ENCODE results near the gene FBXO9. TPM values are rescaled to one million over a fixed set of nuclear protein-coding genes. Genes with fewer than 3 reads are reported as not detected.

FBXO9 gene
- total RNA-seq, 3 donors from 2014 or later: 58.9 to 88.5 (median 68.5) TPM

GRCh38 chr6:53041356-53041755, 23.8 kb upstream of the FBXO9 start:
- TF ChIP-seq POLR2A (IDR thresholded peaks at IDR 0.05) (no peak), CTCF (IDR thresholded peaks at IDR 0.05) (no peak), POLR2AphosphoS5 (IDR thresholded peaks at IDR 0.05) (no peak)
- H3K9me3 ChIP-seq: no peaks in the 10 kb centered on the region
- no peaks in the 10 kb centered on the region for H3K4me1 ChIP-seq
- no peak overlapping the region for H3K27ac ChIP-seq
- no peak overlapping the region for H3K4me3 ChIP-seq
- intact Hi-C loops (cut with DNase I; ENCODE audit: low total_unique reads): no loop called here
- no peaks in the 10 kb centered on the region for H3K27me3 ChIP-seq
- DNase-seq (ENCODE audit: low spot score in 2 of 2): no peak
- peaks cover 20% of the 10 kb centered on the region for H3K36me3 ChIP-seq

- no peak for TF ChIP-seq CTCF (IDR thresholded peaks at IDR 0.05)
- no peak for TF ChIP-seq POLR2A (IDR thresholded peaks at IDR 0.05)
- TF ChIP-seq POLR2AphosphoS5 (IDR thresholded peaks at IDR 0.05): no peak
- no peaks in the 10 kb centered on the region for H3K27me3 ChIP-seq
- DNase-seq (ENCODE audit: low spot score in 2 of 2): no peak
- peaks cover 20% of the 10 kb centered on the region for H3K36me3 ChIP-seq
- H3K27ac ChIP-seq: no peak overlapping the region
- H3K4me1 ChIP-seq: no peaks in the 10 kb centered on the region
- H3K9me3 ChIP-seq: no peaks in the 10 kb centered on the region
- H3K4me3 ChIP-seq: no peak overlapping the region
- intact Hi-C loops (cut with DNase I; ENCODE audit: low total_unique reads): no loop called here
These were observed 23.1 kb upstream of the FBXO9 start for GRCh38 chr6:53042112-53042511.

GRCh38 chr6:53043581-53043980, 21.6 kb upstream of the FBXO9 start:
- H3K27ac ChIP-seq: no peak overlapping the region
- peaks cover 14% of the 10 kb centered on the region for H3K36me3 ChIP-seq
- H3K4me1 ChIP-seq: no peaks in the 10 kb centered on the region
- DNase-seq (ENCODE audit: low spot score in 2 of 2): no peak
- TF ChIP-seq POLR2AphosphoS5 (IDR thresholded peaks at IDR 0.05) (no peak), POLR2A (IDR thresholded peaks at IDR 0.05) (no peak), CTCF (IDR thresholded peaks at IDR 0.05) (no peak)
- intact Hi-C loops (cut with DNase I; ENCODE audit: low total_unique reads): no loop called here
- no peak overlapping the region for H3K4me3 ChIP-seq
- no peaks in the 10 kb centered on the region for H3K27me3 ChIP-seq
- H3K9me3 ChIP-seq: no peaks in the 10 kb centered on the region

GRCh38 chr6:53044071-53044470, 21.1 kb upstream of the FBXO9 start:
- intact Hi-C loops (cut with DNase I; ENCODE audit: low total_unique reads): no loop called here
- Histone ChIP-seq H3K27ac (no peak overlapping the region), H3K9me3 (no peaks in the 10 kb centered on the region), H3K36me3 (peaks cover 13% of the 10 kb centered on the region), H3K4me3 (no peak overlapping the region), H3K27me3 (no peaks in the 10 kb centered on the region), H3K4me1 (no peaks in the 10 kb centered on the region)
- DNase-seq (ENCODE audit: low spot score in 2 of 2): no peak
- TF ChIP-seq POLR2AphosphoS5 (IDR thresholded peaks at IDR 0.05) (no peak), CTCF (IDR thresholded peaks at IDR 0.05) (no peak), POLR2A (IDR thresholded peaks at IDR 0.05) (no peak)

DNA sequence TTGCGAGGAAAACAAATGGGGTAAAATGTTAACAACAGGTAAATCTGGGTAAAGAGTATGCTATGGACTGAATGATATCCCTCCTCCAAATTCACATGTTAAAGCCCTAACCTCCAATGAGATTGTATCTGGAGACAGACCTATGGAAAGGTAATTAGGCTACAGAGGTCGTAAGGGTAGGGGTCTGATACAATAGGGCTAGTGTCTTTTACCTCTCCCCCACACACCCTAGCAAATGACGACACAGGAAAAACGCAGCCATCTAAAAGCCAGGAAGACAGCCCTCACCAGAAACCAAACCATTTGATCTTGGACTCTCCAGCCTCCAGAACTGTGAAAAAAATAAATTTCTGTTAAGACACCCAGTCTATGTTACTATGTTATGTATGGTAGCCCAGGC, 20.6 kb upstream of the FBXO9 start:
- intact Hi-C loops (cut with DNase I; ENCODE audit: low total_unique reads): no loop called here
- Histone ChIP-seq H3K36me3 (peaks cover 11% of the 10 kb centered on the region), H3K9me3 (no peaks in the 10 kb centered on the region), H3K4me1 (no peaks in the 10 kb centered on the region), H3K27ac (no peak overlapping the region), H3K4me3 (no peak overlapping the region), H3K27me3 (no peaks in the 10 kb centered on the region)
- no peak for DNase-seq (ENCODE audit: low spot score in 2 of 2)
- TF ChIP-seq POLR2AphosphoS5 (IDR thresholded peaks at IDR 0.05) (no peak), POLR2A (IDR thresholded peaks at IDR 0.05) (no peak), CTCF (IDR thresholded peaks at IDR 0.05) (no peak)

Data from breast epithelium (tissue), 4 donors.